ENCODE data around the gene KRTAP4-8. TPM values are rescaled to one million over a fixed set of nuclear protein-coding genes. Genes with fewer than 3 reads are reported as not detected.

Gene KRTAP4-8
- total RNA-seq, 1 experiment from 2014 or later, result not detected

DNA sequence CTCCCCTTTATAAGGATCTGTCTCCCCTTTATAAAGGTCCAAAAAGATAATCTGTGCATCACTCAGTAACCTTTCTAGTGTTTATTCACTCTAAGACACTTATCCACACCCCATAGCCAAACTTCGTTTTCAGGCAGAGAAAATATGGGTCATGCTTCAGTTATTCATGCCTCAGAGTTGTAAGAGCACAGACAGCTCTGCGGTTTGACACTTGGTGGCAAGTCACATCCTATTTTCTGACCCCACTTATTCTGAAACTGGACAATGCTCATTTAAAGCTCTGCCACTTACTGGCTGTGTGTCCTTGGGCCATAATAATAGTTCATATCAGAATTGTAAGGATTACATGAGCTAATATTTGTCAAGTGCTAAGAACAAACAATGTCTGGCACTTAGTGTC is 48.8 kb downstream of the KRTAP4-8 start:
- Histone ChIP-seq H3K27ac (ENCODE audit: low read length) (no peak overlapping the region), H3K27me3 (ENCODE audit: control insufficient read depth, insufficient read depth, low read length) (0 out of 2 replicates have a peak, but pooled peaks cover 2% of the 10 kb centered on the region), H3K9me3 (ENCODE audit: control insufficient read depth, insufficient read depth, low read depth, low read length) (no peaks in the 10 kb centered on the region), H3K4me1 (ENCODE audit: control insufficient read depth, insufficient read depth, low read length) (no peaks in the 10 kb centered on the region), H3K4me3 (ENCODE audit: low read depth in 2 of 2, low read length in 2 of 2) (no peak overlapping the region), H3K36me3 (ENCODE audit: control insufficient read depth, insufficient read depth, low read length) (no peaks in the 10 kb centered on the region)
- DNase-seq (ENCODE audit: low read depth, low spot score), result no peak
- intact Hi-C loops (cut with micrococcal nuclease; ENCODE audit: unreplicated experiment) (no loop called here), in situ Hi-C loops (cut with HindIII; ENCODE audit: low pct_unique_long_range_greater_than_20kb, low sequenced_read_pairs) (no loop called here)
- CTCF ChIA-PET, result no interaction called here
- ATAC-seq, result 0 out of 2 replicates have a peak, but pooled peaks have one; percentile 38
- no TSS peak for BruUV-seq (replicated peaks)
- POLR2A ChIA-PET, result no interaction called here
- TF ChIP-seq SIN3A (IDR thresholded peaks at IDR 0.05; ENCODE audit: borderline replicate concordance, insufficient read depth, low read depth, low read length) (no peak), TCF7L2 (IDR thresholded peaks at IDR 0.05; ENCODE audit: low read depth, low read length) (no peak)

DNA sequence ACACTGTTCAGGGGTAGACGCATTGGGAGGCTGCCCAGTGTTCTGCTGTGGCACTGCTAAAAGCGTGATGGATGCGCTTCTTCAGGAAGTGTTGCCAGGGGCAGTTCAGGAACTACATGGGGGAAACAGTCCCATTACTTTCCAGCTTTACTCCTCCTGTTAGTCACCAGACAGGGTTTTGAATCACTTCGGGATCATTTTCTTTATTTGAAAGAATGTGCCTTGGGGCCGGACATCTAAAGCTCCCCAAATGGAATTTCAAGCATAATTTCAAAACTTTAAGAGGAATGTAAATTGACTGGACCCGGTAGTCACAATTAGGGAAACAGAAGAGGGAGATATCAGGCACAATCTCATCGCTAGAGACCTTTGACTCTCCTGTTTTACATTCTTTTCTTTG is 49.5 kb downstream of the KRTAP4-8 start:
- Histone ChIP-seq H3K27me3 (ENCODE audit: control insufficient read depth, insufficient read depth, low read length) (0 out of 2 replicates have a peak, but pooled peaks cover 2% of the 10 kb centered on the region), H3K4me1 (ENCODE audit: control insufficient read depth, insufficient read depth, low read length) (no peaks in the 10 kb centered on the region), H3K9me3 (ENCODE audit: control insufficient read depth, insufficient read depth, low read depth, low read length) (no peaks in the 10 kb centered on the region), H3K4me3 (ENCODE audit: low read depth in 2 of 2, low read length in 2 of 2) (no peak overlapping the region), H3K27ac (ENCODE audit: low read length) (no peak overlapping the region), H3K36me3 (ENCODE audit: control insufficient read depth, insufficient read depth, low read length) (no peaks in the 10 kb centered on the region)
- ChIA-PET POLR2A (no interaction called here), CTCF (no interaction called here)
- DNase-seq (ENCODE audit: low read depth, low spot score), result no peak
- in situ Hi-C loops (cut with HindIII; ENCODE audit: low pct_unique_long_range_greater_than_20kb, low sequenced_read_pairs), result no loop called here
- intact Hi-C loops (cut with micrococcal nuclease; ENCODE audit: unreplicated experiment), result no loop called here
- BruUV-seq (replicated peaks), result no TSS peak
- TF ChIP-seq POLR2AphosphoS5 (IDR thresholded peaks at IDR 0.05; ENCODE audit: low read depth, low read length), result no peak
- TF ChIP-seq SIN3A (IDR thresholded peaks at IDR 0.05; ENCODE audit: borderline replicate concordance, insufficient read depth, low read depth, low read length), result no peak
- no peak for TF ChIP-seq TCF7L2 (IDR thresholded peaks at IDR 0.05; ENCODE audit: low read depth, low read length)
- ATAC-seq, result no peak

Other genes starting within 250 kb of the KRTAP4-8 start
- gene KRT12, start 230.9 kb downstream of the KRTAP4-8 start, total RNA-seq (2021; ENCODE audit: unreplicated experiment), result not detected
- gene KRT20, start 212.9 kb downstream of the KRTAP4-8 start, total RNA-seq (2021; ENCODE audit: unreplicated experiment), result 0.13 TPM
- not detected for gene KRT23, start 160.5 kb downstream of the KRTAP4-8 start, total RNA-seq (2021; ENCODE audit: unreplicated experiment)
- gene KRT39, start 131.2 kb downstream of the KRTAP4-8 start, total RNA-seq (2021; ENCODE audit: unreplicated experiment), result not detected
- gene KRT40, start 113.8 kb downstream of the KRTAP4-8 start, total RNA-seq (2021; ENCODE audit: unreplicated experiment), result not detected
- not detected for gene KRTAP3-3, start 104.0 kb downstream of the KRTAP4-8 start, total RNA-seq (2021; ENCODE audit: unreplicated experiment)
- not detected for gene KRTAP3-2, start 98.2 kb downstream of the KRTAP4-8 start, total RNA-seq (2021; ENCODE audit: unreplicated experiment)
- gene KRTAP3-1, start 89.0 kb downstream of the KRTAP4-8 start, total RNA-seq (2021; ENCODE audit: unreplicated experiment), result not detected
- not detected for gene KRTAP1-5, start 70.9 kb downstream of the KRTAP4-8 start, total RNA-seq (2021; ENCODE audit: unreplicated experiment)
- gene KRTAP1-4, start 67.9 kb downstream of the KRTAP4-8 start, total RNA-seq (2021; ENCODE audit: unreplicated experiment), result not detected
- not detected for gene KRTAP1-3, start 63.3 kb downstream of the KRTAP4-8 start, total RNA-seq (2021; ENCODE audit: unreplicated experiment)
- not detected for gene KRTAP1-1, start 56.7 kb downstream of the KRTAP4-8 start, total RNA-seq (2021; ENCODE audit: unreplicated experiment)
- gene KRTAP2-1, start 50.8 kb downstream of the KRTAP4-8 start, total RNA-seq (2021; ENCODE audit: unreplicated experiment), result not detected
- gene KRTAP2-2, start 42.9 kb downstream of the KRTAP4-8 start, total RNA-seq (2021; ENCODE audit: unreplicated experiment), result not detected
- gene KRTAP2-3, start 38.0 kb downstream of the KRTAP4-8 start, total RNA-seq (2021; ENCODE audit: unreplicated experiment), result not detected
- not detected for gene KRTAP2-4, start 32.3 kb downstream of the KRTAP4-8 start, total RNA-seq (2021; ENCODE audit: unreplicated experiment)
- not detected for gene KRTAP4-7, start 14.0 kb downstream of the KRTAP4-8 start, total RNA-seq (2021; ENCODE audit: unreplicated experiment)
- gene KRTAP4-16, start 4.1 kb upstream of the KRTAP4-8 start, total RNA-seq (2021; ENCODE audit: unreplicated experiment), result not detected
- not detected for gene KRTAP4-9, start 7.2 kb upstream of the KRTAP4-8 start, total RNA-seq (2021; ENCODE audit: unreplicated experiment)
- not detected for gene KRTAP4-11, start 20.2 kb upstream of the KRTAP4-8 start, total RNA-seq (2021; ENCODE audit: unreplicated experiment)
- not detected for gene KRTAP4-12, start 26.0 kb upstream of the KRTAP4-8 start, total RNA-seq (2021; ENCODE audit: unreplicated experiment)
- gene KRTAP4-6, start 42.4 kb upstream of the KRTAP4-8 start, total RNA-seq (2021; ENCODE audit: unreplicated experiment), result not detected
- not detected for gene KRTAP4-5, start 51.7 kb upstream of the KRTAP4-8 start, total RNA-seq (2021; ENCODE audit: unreplicated experiment)
- gene KRTAP4-4, start 62.6 kb upstream of the KRTAP4-8 start, total RNA-seq (2021; ENCODE audit: unreplicated experiment), result not detected
- gene KRTAP4-3, start 70.1 kb upstream of the KRTAP4-8 start, total RNA-seq (2021; ENCODE audit: unreplicated experiment), result not detected
- gene KRTAP4-2, start 80.1 kb upstream of the KRTAP4-8 start, total RNA-seq (2021; ENCODE audit: unreplicated experiment), result not detected
- gene KRTAP4-1, start 86.8 kb upstream of the KRTAP4-8 start, total RNA-seq (2021; ENCODE audit: unreplicated experiment), result not detected
- gene KRTAP9-1, start 91.7 kb upstream of the KRTAP4-8 start, total RNA-seq (2021; ENCODE audit: unreplicated experiment), result not detected
- gene KRTAP9-2, start 128.5 kb upstream of the KRTAP4-8 start, total RNA-seq (2021; ENCODE audit: unreplicated experiment), result not detected
- gene KRTAP9-3, start 134.3 kb upstream of the KRTAP4-8 start, total RNA-seq (2021; ENCODE audit: unreplicated experiment), result not detected
- gene KRTAP9-8, start 139.9 kb upstream of the KRTAP4-8 start, total RNA-seq (2021; ENCODE audit: unreplicated experiment), result not detected
- not detected for gene KRTAP9-4, start 151.5 kb upstream of the KRTAP4-8 start, total RNA-seq (2021; ENCODE audit: unreplicated experiment)
- gene KRTAP9-9, start 157.2 kb upstream of the KRTAP4-8 start, total RNA-seq (2021; ENCODE audit: unreplicated experiment), result not detected
- gene KRTAP9-6, start 167.2 kb upstream of the KRTAP4-8 start, total RNA-seq (2021; ENCODE audit: unreplicated experiment), result not detected
- gene KRTAP9-7, start 177.6 kb upstream of the KRTAP4-8 start, total RNA-seq (2021; ENCODE audit: unreplicated experiment), result not detected
- not detected for gene KRTAP29-1, start 204.7 kb upstream of the KRTAP4-8 start, total RNA-seq (2021; ENCODE audit: unreplicated experiment)
- not detected for gene KRTAP16-1, start 211.2 kb upstream of the KRTAP4-8 start, total RNA-seq (2021; ENCODE audit: unreplicated experiment)
- gene KRTAP17-1, start 217.6 kb upstream of the KRTAP4-8 start, total RNA-seq (2021; ENCODE audit: unreplicated experiment), result not detected

Data from Panc1 (cell line).